ENCODE data around the gene C15orf39. TPM values are rescaled to one million over a fixed set of nuclear protein-coding genes. Genes with fewer than 3 reads are reported as not detected.

C15orf39 gene
- total RNA-seq, 1 donor from 2014 or later: 2.6 TPM

DNA sequence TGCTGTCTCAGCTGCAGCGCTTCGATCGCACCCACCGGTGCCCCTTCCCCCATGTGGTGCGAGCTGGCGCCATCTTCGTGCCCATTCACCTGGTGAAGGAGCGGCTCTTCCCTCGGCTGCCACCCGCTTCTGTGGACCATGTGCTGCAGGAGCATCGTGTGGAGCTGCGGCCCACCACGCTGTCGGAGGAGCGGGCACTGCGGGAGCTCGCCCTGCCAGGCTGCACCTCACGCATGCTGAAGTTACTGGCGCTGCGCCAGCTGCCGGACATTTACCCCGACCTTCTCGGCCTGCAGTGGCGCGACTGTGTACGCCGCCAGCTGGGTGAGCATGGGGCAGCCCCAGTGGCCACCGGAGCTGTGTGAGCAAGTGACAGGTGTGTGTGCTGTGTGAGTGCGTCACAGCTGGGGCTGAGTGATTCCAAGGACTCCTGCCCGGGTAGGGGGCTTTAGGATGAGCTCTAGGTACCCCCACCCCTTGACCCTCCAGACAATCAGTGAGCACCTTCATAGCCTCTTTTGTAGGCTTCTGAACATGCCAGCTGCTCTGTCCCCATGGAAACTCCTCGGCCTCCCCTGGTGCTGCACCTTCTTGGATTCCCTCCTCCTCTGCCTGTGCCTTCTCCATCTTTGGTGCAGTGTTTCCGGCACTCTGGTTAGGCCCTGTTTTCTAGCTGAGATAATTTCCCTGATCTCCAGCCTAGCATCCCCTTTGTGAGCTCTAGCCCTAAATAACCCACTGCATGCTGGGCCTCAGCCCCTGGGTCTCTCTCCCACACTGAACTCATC is 7.0 kb downstream of the C15orf39 start:
- peaks cover 15 to 42% (median 34%) of the 10 kb centered on the region in 3 donors for H3K36me3 ChIP-seq (ENCODE audit: control insufficient read depth in 3 of 3, insufficient read depth in 3 of 3, low read length in 3 of 3)
- peaks cover 12 to 32% (median 31%) of the 10 kb centered on the region in 3 donors for H3K4me1 ChIP-seq (ENCODE audit: control insufficient read depth in 3 of 3, insufficient read depth in 3 of 3, low read length in 3 of 3)

GRCh38 chr15:75209289-75209676 is 7.6 kb downstream of the C15orf39 start:
- Histone ChIP-seq H3K27ac (ENCODE audit: low read depth, low read length) (no peak overlapping the region), H3K9me3 (ENCODE audit: control insufficient read depth in 3 of 3, low read length in 3 of 3) (no peaks in the 10 kb centered on the region), H3K4me3 (ENCODE audit: low read length in 3 of 3) (no peak overlapping the region), H3K9ac (ENCODE audit: low read depth in 1 of 3, low read length in 3 of 3) (no peak overlapping the region), H3K36me3 (ENCODE audit: control insufficient read depth in 3 of 3, insufficient read depth in 3 of 3, low read length in 3 of 3) (peaks cover 15 to 42% (median 34%) of the 10 kb centered on the region in 3 donors), H3K4me1 (ENCODE audit: control insufficient read depth in 3 of 3, insufficient read depth in 3 of 3, low read length in 3 of 3) (peaks cover 6 to 27% (median 25%) of the 10 kb centered on the region in 3 donors), H3K27me3 (ENCODE audit: control insufficient read depth in 3 of 3, insufficient read depth in 3 of 3, low read length in 3 of 3) (no peaks in the 10 kb centered on the region)

More for the DNA sequence above, 7.0 kb downstream of the C15orf39 start:
- Histone ChIP-seq H3K27me3 (ENCODE audit: control insufficient read depth in 3 of 3, insufficient read depth in 3 of 3, low read length in 3 of 3) (no peaks in the 10 kb centered on the region), H3K4me3 (ENCODE audit: low read length in 3 of 3) (no peak overlapping the region), H3K9me3 (ENCODE audit: control insufficient read depth in 3 of 3, low read length in 3 of 3) (no peaks in the 10 kb centered on the region), H3K27ac (ENCODE audit: low read depth, low read length) (no peak overlapping the region), H3K9ac (ENCODE audit: low read depth in 1 of 3, low read length in 3 of 3) (no peak overlapping the region)

GRCh38 chr15:75210811-75211230 is 9.1 kb downstream of the C15orf39 start:
- Histone ChIP-seq H3K36me3 (ENCODE audit: control insufficient read depth in 3 of 3, insufficient read depth in 3 of 3, low read length in 3 of 3) (peaks cover 15 to 42% (median 34%) of the 10 kb centered on the region in 3 donors), H3K27ac (ENCODE audit: low read depth, low read length) (no peak overlapping the region)

GRCh38 chr15:75211436-75212199 is 9.9 kb downstream of the C15orf39 start:
- Histone ChIP-seq H3K9me3 (ENCODE audit: control insufficient read depth in 3 of 3, low read length in 3 of 3) (no peaks in the 10 kb centered on the region), H3K4me1 (ENCODE audit: control insufficient read depth in 3 of 3, insufficient read depth in 3 of 3, low read length in 3 of 3) (peaks cover 2 to 20% (median 16%) of the 10 kb centered on the region in 3 donors), H3K27me3 (ENCODE audit: control insufficient read depth in 3 of 3, insufficient read depth in 3 of 3, low read length in 3 of 3) (no peaks in the 10 kb centered on the region), H3K36me3 (ENCODE audit: control insufficient read depth in 3 of 3, insufficient read depth in 3 of 3, low read length in 3 of 3) (peaks cover 15 to 37% (median 34%) of the 10 kb centered on the region in 3 donors), H3K27ac (ENCODE audit: low read depth, low read length) (no peak overlapping the region), H3K9ac (ENCODE audit: low read depth in 1 of 3, low read length in 3 of 3) (no peak overlapping the region), H3K4me3 (ENCODE audit: low read length in 3 of 3) (no peak overlapping the region)

More at GRCh38 chr15:75210811-75211230, 9.1 kb downstream of the C15orf39 start:
- Histone ChIP-seq H3K27me3 (ENCODE audit: control insufficient read depth in 3 of 3, insufficient read depth in 3 of 3, low read length in 3 of 3) (no peaks in the 10 kb centered on the region), H3K4me1 (ENCODE audit: control insufficient read depth in 3 of 3, insufficient read depth in 3 of 3, low read length in 3 of 3) (peaks cover 2 to 20% (median 16%) of the 10 kb centered on the region in 3 donors), H3K4me3 (ENCODE audit: low read length in 3 of 3) (no peak overlapping the region), H3K9me3 (ENCODE audit: control insufficient read depth in 3 of 3, low read length in 3 of 3) (no peaks in the 10 kb centered on the region), H3K9ac (ENCODE audit: low read depth in 1 of 3, low read length in 3 of 3) (no peak overlapping the region)

GRCh38 chr15:75212200-75212858 is 10.6 kb downstream of the C15orf39 start:
- Histone ChIP-seq H3K27ac (ENCODE audit: low read depth, low read length) (no peak overlapping the region), H3K9ac (ENCODE audit: low read depth in 1 of 3, low read length in 3 of 3) (no peak overlapping the region), H3K9me3 (ENCODE audit: control insufficient read depth in 3 of 3, low read length in 3 of 3) (no peaks in the 10 kb centered on the region), H3K27me3 (ENCODE audit: control insufficient read depth in 3 of 3, insufficient read depth in 3 of 3, low read length in 3 of 3) (no peaks in the 10 kb centered on the region), H3K4me1 (ENCODE audit: control insufficient read depth in 3 of 3, insufficient read depth in 3 of 3, low read length in 3 of 3) (peaks cover 2 to 20% (median 16%) of the 10 kb centered on the region in 3 donors), H3K36me3 (ENCODE audit: control insufficient read depth in 3 of 3, insufficient read depth in 3 of 3, low read length in 3 of 3) (peaks cover 15 to 37% (median 34%) of the 10 kb centered on the region in 3 donors), H3K4me3 (ENCODE audit: low read length in 3 of 3) (no peak overlapping the region)

- Histone ChIP-seq H3K9ac (ENCODE audit: low read depth in 1 of 3, low read length in 3 of 3) (no peak overlapping the region), H3K36me3 (ENCODE audit: control insufficient read depth in 3 of 3, insufficient read depth in 3 of 3, low read length in 3 of 3) (peaks cover 8 to 30% (median 29%) of the 10 kb centered on the region in 3 donors), H3K9me3 (ENCODE audit: control insufficient read depth in 3 of 3, low read length in 3 of 3) (no peaks in the 10 kb centered on the region), H3K27ac (ENCODE audit: low read depth, low read length) (no peak overlapping the region), H3K4me1 (ENCODE audit: control insufficient read depth in 3 of 3, insufficient read depth in 3 of 3, low read length in 3 of 3) (peaks cover 2 to 14% (median 11%) of the 10 kb centered on the region in 3 donors), H3K4me3 (ENCODE audit: low read length in 3 of 3) (no peak overlapping the region), H3K27me3 (ENCODE audit: control insufficient read depth in 3 of 3, insufficient read depth in 3 of 3, low read length in 3 of 3) (no peaks in the 10 kb centered on the region)
These were observed 11.6 kb downstream of the C15orf39 start for GRCh38 chr15:75213212-75213767.

- Histone ChIP-seq H3K27me3 (ENCODE audit: control insufficient read depth in 3 of 3, insufficient read depth in 3 of 3, low read length in 3 of 3) (no peaks in the 10 kb centered on the region), H3K9me3 (ENCODE audit: control insufficient read depth in 3 of 3, low read length in 3 of 3) (no peaks in the 10 kb centered on the region), H3K4me1 (ENCODE audit: control insufficient read depth in 3 of 3, insufficient read depth in 3 of 3, low read length in 3 of 3) (peaks cover 2 to 9% (median 6%) of the 10 kb centered on the region in 3 donors), H3K9ac (ENCODE audit: low read depth in 1 of 3, low read length in 3 of 3) (no peak overlapping the region), H3K27ac (ENCODE audit: low read depth, low read length) (no peak overlapping the region), H3K4me3 (ENCODE audit: low read length in 3 of 3) (no peak overlapping the region), H3K36me3 (ENCODE audit: control insufficient read depth in 3 of 3, insufficient read depth in 3 of 3, low read length in 3 of 3) (peaks cover 5 to 26% (median 25%) of the 10 kb centered on the region in 3 donors)
These were observed 12.1 kb downstream of the C15orf39 start for GRCh38 chr15:75213768-75214221.

GRCh38 chr15:75214293-75215096 is 12.8 kb downstream of the C15orf39 start:
- Histone ChIP-seq H3K9me3 (ENCODE audit: control insufficient read depth in 3 of 3, low read length in 3 of 3) (no peaks in the 10 kb centered on the region), H3K36me3 (ENCODE audit: control insufficient read depth in 3 of 3, insufficient read depth in 3 of 3, low read length in 3 of 3) (peaks cover 4 to 21% (median 19%) of the 10 kb centered on the region in 3 donors), H3K4me1 (ENCODE audit: control insufficient read depth in 3 of 3, insufficient read depth in 3 of 3, low read length in 3 of 3) (peaks cover 0 to 5% (median 2%) of the 10 kb centered on the region in 3 donors), H3K27me3 (ENCODE audit: control insufficient read depth in 3 of 3, insufficient read depth in 3 of 3, low read length in 3 of 3) (no peaks in the 10 kb centered on the region), H3K9ac (ENCODE audit: low read depth in 1 of 3, low read length in 3 of 3) (no peak overlapping the region), H3K4me3 (ENCODE audit: low read length in 3 of 3) (no peak overlapping the region), H3K27ac (ENCODE audit: low read depth, low read length) (no peak overlapping the region)

All from skeletal muscle tissue (tissue), 4 donors.